PC-9 (cell line): ENCODE measurements around the gene PRCP.

Source experiments
- EZH2 ChIP-seq: fragments of 200-600 bp; sonication (generic); IDR thresholded peaks from 2 replicates; pipeline ENCODE4 v1.8.0; 2017; ENCODE audit warnings: antibody characterized with exemption, low read depth
- TF ChIP-seq, protein P1 (sequence below): fragments of 200-600 bp; sonication (generic); conservative IDR thresholded peaks from 2 replicates; pipeline ENCODE4 v1.6.1; 2017; ENCODE audit warnings: mixed run types, antibody characterized with exemption, mild to moderate bottlenecking, moderate library complexity

DNA sequence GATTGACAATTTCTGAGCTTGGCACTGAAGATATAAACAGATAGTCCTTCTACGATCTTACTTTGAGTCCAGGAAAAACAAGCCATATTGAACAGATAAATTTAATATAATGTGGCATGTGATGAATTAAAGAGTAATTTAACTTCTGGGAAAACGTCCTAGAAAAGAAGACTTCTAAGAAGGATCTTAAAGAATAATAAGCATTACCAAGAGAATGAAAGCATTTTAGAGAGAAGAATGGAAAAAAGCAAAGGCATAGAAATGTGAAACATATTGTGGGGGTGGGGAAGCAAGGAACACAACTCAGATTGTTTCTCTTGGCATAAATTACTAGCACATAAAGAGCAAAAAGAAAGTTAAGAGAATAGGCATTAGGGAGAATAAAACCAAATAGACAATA lies 6.7 kb upstream of the PRCP start:
- TF ChIP-seq, protein P1, sequence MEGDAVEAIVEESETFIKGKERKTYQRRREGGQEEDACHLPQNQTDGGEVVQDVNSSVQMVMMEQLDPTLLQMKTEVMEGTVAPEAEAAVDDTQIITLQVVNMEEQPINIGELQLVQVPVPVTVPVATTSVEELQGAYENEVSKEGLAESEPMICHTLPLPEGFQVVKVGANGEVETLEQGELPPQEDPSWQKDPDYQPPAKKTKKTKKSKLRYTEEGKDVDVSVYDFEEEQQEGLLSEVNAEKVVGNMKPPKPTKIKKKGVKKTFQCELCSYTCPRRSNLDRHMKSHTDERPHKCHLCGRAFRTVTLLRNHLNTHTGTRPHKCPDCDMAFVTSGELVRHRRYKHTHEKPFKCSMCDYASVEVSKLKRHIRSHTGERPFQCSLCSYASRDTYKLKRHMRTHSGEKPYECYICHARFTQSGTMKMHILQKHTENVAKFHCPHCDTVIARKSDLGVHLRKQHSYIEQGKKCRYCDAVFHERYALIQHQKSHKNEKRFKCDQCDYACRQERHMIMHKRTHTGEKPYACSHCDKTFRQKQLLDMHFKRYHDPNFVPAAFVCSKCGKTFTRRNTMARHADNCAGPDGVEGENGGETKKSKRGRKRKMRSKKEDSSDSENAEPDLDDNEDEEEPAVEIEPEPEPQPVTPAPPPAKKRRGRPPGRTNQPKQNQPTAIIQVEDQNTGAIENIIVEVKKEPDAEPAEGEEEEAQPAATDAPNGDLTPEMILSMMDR: no peak
- TF ChIP-seq EZH2: no peak
